Keratinocyte (primary cell): Measurements from ENCODE around the gene ADAMTSL3.

Experiments used
- EZH2 ChIP-seq: IDR thresholded peaks from one replicate; pipeline ENCODE4 v1.6.1; 2012; ENCODE audit warnings: inconsistent platforms, mild to moderate bottlenecking, low read length, moderate library complexity
- TF ChIP-seq, protein P1 (sequence below), 3 experiments: IDR thresholded peaks in 1 of 3; conservative IDR thresholded peaks in 1 of 3; optimal IDR thresholded peaks in 1 of 3; 2 replicates in 2 of 3; 3 replicates in 1 of 3; pipeline versions ENCODE3 to v1.5.1; 2011; ENCODE audit warnings: low read length in 3 of 3, mild to moderate bottlenecking in 3 of 3, moderate library complexity in 2 of 3, control low read depth in 1 of 3, inconsistent platforms in 1 of 3; ENCODE audit not compliant: insufficient read depth in 2 of 3; ENCODE audit errors: extremely low read depth in 1 of 3

DNA sequence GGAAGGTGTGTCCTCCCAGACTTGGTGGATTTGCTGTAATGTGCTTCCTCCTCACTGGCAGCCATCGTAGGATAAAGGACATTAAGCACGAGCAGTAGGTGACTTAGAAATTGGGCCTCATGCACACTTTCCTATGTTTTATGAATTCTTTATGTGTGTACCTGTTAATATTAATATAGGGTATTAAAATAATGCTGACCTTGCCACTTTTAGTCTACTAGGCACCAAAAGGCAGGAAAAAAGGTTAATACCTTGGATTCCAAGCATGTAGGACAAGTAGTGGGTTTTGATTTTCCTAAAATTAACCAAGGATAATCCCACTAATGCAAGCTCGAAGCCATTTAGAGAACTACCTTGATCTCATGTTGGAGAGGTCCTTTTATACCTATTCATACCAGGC, 55.9 kb downstream of the ADAMTSL3 start:
- TF ChIP-seq, protein P1, sequence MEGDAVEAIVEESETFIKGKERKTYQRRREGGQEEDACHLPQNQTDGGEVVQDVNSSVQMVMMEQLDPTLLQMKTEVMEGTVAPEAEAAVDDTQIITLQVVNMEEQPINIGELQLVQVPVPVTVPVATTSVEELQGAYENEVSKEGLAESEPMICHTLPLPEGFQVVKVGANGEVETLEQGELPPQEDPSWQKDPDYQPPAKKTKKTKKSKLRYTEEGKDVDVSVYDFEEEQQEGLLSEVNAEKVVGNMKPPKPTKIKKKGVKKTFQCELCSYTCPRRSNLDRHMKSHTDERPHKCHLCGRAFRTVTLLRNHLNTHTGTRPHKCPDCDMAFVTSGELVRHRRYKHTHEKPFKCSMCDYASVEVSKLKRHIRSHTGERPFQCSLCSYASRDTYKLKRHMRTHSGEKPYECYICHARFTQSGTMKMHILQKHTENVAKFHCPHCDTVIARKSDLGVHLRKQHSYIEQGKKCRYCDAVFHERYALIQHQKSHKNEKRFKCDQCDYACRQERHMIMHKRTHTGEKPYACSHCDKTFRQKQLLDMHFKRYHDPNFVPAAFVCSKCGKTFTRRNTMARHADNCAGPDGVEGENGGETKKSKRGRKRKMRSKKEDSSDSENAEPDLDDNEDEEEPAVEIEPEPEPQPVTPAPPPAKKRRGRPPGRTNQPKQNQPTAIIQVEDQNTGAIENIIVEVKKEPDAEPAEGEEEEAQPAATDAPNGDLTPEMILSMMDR (optimal IDR thresholded peaks at IDR 0.05 in 1 of 3, IDR thresholded peaks at IDR 0.05 in 1 of 3, conservative IDR thresholded peaks at IDR 0.05 in 1 of 3; ENCODE audit: extremely low read depth in 1 of 3, insufficient read depth in 2 of 3, low read length in 3 of 3), result no peak
- no peak for TF ChIP-seq EZH2
